GM19351 (cell line): ENCODE measurements around the gene ACP7.
"Not testable (repeated sequence)": the region's sequence is repeated elsewhere in the genome, so short reads cannot be mapped to it uniquely, and the experiment has no call there.

Experiments
- ATAC-seq: cut with Tn5 transposase; IDR thresholded peaks from one replicate; pipeline ENCODE4 v1.9.1; 2021; ENCODE audit warnings: mild to moderate bottlenecking, moderate library complexity; ENCODE audit not compliant: unreplicated experiment

The ACP7 gene, protein sequence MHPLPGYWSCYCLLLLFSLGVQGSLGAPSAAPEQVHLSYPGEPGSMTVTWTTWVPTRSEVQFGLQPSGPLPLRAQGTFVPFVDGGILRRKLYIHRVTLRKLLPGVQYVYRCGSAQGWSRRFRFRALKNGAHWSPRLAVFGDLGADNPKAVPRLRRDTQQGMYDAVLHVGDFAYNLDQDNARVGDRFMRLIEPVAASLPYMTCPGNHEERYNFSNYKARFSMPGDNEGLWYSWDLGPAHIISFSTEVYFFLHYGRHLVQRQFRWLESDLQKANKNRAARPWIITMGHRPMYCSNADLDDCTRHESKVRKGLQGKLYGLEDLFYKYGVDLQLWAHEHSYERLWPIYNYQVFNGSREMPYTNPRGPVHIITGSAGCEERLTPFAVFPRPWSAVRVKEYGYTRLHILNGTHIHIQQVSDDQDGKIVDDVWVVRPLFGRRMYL

DNA sequence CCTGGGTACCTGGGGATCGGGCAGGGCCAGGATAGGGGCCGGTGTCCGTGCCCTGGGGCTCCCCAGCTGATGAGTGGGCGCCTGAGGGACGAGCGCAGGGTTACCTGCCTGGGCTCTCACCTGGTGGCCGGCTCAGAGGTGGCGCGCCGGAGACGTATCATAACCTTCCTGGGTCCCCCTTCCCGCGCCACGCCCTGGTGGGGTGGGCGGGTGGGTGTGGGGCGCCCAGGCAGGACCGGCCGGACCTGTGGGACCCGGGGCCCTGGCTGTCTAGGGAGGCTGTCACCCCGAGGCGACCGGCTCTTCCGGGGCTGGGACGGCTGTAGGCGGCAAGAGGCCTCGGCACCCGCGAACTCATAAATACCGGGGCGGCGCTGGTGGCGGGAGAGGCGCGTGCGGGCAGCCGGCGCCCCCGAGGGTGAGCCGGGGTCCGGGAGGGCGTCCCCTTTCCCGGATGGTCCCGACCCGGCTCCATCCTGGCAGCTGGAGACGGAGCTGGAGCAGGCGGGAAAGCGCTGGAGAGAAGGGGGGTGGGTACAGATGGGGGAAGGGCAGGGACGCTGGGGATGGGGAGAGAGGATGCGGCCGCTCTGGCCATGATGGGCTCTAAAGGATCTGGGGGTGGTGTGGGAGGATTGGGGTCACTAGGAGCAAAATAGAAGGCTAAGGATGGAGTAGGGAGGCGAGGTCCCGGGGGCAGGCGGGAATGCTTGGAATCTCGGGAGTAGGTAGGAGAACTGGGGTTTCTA is at the start of gene ACP7:
Gene ACP7 (plus strand): TSS at position 386 of the 749 bp plus-strand sequence. CDS start 902 bp downstream, outside the sequence.
- no peak for ATAC-seq

DNA sequence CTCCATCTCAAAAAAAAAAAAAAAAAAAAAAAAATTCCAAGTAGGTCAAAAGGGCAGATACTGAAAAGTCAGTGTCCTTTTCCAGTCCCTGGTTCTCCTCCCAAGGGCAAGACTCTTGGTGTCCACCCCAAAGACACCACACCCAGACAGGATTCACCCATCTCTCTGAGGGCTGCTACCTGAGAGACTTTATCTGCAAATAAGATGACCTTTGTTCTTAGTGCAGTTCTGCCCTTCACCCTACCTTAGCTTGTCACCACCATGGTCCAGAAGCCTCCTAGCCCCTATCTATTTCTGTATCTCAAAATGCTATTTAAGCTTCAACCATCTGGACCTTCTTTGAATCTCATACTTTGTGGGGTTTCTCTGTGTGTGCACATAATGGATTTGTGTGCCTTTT is 47.6 kb upstream of the ACP7 start:
- no peak for ATAC-seq

DNA sequence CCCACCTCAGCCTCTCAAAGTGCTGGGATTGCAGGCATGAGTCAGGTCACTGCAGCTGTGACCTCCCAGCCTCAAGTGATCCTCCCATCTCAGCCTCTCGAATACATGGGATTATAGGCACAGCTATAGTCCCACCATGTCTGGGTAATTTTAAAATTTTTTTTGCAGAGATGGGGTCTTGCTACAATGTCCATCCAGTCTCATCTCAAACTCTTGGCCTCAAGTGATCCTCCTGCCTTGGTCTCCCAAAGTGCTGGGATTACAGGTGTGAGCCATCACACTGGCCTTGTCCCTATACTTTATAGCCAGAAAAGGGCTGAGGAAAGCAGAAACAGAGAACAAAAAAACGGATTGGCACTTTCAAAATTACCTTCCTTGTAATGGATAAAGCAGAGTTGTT is 47.0 kb upstream of the ACP7 start:
- no peak for ATAC-seq

DNA sequence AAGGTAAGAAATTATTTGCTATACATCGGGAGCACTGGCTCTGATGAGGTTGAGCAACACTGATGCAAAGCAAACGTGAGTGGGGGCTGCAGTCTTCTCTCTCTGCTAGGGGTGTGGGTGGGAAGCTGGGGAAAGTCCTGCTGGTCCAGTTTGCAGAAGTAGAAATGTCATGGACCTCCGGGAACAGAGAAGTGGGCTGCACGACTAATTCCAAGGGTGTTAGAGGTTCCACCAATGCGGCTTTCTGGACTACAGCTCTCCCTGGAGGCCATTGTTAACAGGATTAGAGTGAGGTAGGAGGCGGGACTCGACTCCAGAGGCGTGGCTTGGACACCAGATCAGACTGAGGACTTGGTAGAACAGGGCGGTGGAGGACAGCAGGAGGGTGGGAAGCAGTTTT is 46.1 kb upstream of the ACP7 start:
- ATAC-seq: no peak

DNA sequence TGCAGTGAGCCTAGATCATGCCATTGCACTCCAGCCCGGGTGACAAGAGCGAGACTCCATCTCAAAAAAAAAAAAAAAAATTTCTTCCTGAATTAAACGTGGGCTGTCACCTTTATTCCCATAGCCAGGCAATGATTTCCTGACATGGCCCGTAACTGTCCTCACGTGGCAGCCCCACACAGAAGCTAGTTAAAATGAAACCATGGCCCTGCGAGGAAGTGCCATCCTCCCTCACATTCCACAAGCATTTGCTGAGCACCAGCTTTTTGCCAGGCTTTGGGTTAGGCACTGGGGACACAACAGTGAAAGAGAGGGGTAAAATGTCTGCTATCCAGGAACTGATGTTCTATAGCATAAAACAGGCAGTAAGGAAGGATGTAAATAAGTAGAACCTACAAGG is 38.7 kb upstream of the ACP7 start:
- ATAC-seq: no peak

DNA sequence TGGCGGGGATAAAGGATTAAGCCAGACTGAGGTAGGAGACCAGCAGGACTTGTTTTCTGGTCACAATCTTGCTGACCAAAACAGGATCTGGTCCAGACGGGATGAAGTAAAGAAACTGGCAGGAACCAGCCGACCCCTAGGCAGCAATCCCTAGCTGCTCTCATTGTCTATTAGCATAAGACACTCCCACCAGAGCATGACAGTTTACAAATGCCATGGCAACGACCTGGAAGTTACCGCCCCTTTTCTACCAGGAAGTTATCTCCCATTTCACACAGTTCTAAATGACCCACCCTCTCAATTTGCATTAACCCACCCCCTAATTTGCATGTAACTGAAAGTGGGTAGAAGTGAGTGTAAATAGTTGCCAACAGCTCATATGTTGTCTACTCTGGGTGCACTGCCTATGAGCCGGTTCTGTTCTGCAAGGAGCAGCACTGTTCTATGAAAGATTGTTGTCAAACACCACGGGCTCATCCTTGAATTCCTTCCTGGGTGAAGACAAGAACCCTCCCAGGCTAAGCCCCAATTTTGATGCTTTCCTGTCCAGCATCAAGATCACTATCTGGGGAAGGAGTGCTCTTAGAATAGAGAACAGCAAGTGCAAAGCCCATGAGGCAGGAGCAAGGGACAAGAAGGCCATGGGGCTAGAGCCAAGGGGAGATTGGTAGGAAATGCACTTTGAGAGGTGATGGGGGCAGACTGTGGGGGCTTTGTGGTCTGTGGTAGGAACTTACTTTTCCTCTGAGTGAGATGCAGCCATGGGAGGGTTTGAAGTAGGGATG is 37.9 kb upstream of the ACP7 start:
- no peak for ATAC-seq

DNA sequence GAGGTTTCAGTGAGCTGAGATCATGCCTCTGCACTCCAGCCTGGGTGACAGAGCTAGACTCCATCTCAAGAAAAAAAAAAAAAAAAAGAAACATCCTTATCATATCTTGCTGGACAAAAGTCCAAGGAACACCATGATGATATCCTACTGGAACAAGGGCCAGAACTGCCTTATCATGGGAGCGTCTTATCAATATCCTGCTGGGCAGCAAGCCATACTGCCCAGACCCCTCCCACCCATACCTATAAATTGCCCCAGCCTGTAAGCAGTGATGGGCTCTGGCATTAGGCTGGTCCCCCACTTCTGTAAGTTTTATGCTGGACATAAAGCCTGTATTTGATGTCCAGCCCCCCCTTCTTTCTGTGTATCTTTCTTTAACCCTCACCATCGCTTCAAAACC is 37.1 kb upstream of the ACP7 start:
- ATAC-seq: no peak

DNA sequence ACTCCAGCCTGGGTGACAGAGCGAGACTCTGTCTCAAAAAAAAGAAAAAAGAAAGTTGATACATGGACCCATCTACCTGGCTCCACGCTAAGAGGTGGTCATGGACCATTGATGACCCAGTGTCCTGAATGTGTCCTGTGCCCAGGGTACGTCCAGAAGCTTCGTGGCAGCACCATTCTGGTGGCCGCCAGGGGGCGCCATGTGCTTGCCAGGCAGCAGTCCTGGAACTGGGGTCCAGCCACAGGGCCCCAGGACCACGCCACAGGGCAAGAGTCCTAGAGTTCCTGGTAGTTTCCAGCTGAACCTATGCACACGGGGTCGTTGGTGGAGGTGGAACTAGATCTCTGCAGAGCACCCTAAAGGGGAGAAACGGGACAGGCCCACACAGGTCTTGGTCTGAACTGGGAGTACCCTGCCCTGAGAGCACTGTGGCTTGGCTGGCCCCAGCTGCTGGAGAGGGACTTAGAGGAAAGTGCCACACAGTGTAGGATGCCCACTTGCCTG is 31.9 kb upstream of the ACP7 start:
- ATAC-seq: no peak

DNA sequence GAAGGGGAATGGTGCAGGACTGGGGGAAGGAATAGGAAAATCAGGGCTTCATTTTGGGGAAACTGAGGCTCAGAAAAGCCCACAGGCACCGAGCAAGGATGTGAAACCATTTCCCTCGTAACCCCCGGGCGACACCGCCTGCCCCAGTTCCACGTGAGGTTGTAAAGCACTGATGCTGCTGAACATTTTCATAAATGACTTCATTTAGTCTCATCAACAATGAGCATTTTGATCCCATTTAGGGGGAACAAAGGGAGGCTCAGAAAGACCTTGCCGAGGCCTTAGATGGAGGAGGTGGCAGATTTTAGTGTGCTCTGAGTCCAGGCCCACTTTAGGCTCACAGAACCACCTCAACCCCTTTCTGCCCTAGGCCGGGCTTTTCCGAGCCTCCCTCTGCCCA is 31.3 kb upstream of the ACP7 start:
- no peak for ATAC-seq

DNA sequence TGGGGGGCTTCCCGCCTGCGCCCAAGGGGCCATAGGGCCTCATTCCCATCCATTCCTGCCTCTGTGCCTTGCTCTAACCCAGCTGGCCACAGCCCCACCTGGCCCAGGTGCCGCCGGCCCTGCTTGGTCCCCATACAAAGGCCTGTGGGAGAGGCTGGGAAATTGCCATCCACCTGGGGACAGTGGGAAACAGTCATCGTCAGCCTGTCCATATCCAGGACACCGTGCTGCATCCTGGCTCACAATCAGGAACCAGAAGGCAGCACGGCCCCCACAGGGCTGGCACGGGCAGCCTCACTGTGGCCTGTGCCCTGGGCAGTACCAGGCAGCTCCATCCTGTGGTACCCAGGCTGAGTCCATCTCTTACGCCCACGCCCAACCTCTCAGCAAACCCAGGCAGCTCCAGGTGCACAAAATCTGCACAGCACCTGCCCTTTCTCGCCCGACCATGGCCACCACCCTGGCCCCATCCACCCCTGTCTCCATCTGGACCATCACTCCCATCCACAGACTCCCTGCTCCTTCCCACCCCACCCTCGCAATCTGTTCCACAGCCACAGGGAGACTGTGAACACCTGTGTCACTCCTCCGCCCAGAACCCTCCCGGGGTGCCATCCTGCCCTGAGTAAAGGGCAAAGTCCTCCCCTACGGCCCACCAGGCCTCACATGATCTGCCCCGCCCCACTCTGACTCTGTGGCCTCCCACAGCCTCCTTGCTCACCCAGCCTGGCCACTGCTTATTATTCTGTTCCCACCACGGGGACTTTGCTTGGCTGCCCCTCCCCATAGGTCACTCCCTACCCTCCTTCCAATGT is 30.7 kb upstream of the ACP7 start:
- no peak for ATAC-seq

DNA sequence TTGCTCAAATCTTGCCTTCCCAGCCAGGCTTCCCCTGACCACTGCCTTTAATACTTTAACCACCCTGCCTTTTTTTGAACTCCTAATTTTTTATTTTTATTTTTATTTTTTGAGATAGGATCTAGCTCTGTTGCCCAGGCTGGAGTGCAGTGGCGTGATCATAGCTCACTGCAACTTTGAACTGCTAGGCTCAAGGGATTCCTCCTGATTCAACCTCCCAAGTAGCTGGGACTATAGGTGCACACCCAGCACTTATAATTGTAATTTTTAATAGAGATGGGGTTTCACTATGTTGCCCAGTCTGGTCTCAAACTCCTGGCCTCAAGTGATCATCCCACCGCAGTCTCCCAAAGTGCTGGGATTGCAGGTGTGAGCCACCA is 30.1 kb upstream of the ACP7 start:
- no peak for ATAC-seq

DNA sequence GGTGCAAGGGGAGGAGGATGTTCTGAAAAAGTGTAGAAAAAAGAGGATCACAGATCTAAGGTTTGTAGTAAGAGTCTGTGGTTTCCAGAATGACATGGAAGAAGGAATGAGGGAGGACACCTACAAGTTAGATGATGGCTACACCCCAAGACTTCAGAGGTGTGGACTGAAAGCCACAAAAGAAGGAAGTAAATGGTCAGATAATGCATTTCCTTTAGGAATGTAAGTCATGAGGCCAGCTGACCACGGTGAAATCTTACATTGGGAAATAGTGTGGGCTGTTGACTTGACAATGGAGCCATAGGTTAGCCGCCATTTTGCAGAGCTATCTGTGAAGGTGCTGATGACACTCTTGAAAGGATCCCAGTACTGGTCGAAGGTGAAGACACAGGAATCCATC is 26.6 kb upstream of the ACP7 start:
- ATAC-seq: no peak

DNA sequence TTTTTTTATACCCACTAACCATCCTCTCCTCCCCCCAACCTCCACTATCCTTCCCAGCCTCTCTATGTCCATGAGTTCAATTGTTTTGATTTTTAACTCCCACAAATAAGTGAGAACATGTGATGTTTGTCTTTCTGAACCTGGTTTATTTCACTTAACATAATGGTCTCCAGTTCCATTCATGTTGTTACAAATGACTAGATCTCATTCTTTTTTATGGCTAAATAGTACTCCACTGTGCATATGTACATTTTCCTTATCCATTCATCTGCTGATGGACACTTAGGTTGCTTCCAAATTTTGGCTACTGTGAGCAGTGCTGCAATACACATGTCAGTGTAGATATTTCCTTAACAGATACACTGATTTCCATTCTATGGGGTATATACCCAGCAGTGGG is 24.9 kb upstream of the ACP7 start:
- ATAC-seq: no peak

DNA sequence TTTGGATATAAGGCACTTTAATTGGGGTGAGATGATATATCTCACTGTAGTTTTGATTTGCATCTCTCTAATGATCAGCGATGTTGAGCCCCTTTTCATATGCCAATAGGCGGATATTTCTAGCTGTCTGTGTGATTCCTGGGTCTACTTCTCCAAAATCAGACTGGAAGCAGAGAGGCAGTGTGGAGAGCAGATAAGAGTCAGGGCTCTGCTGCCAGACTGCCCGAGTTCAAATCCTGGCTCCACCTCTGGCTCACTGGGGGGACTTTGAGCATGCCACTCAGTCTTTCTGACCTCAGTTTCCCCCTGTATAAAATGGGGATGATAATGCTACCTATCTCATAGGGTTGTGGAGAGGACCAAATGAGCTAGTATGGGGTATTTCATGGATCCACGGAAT is 24.0 kb upstream of the ACP7 start:
- no peak for ATAC-seq

DNA sequence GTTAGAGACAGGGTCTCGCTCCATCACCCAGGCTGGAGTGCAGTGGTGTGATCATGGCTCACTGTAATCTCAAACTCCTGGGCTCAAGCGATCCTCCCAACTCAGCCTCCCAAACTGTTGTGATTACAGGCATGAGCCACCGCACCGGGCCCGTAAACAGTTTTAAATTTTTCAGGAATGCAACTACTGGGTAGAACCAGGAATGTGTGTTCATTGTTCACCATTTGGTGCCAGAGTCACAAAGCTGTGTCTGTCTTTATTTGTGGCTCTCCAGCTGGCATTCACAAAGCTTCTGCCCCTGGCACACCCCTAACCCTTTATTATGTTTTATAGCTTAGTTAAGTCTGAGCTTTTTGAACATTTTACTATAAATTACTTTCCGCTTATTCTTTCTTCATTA is 19.8 kb upstream of the ACP7 start:
- no peak for ATAC-seq

DNA sequence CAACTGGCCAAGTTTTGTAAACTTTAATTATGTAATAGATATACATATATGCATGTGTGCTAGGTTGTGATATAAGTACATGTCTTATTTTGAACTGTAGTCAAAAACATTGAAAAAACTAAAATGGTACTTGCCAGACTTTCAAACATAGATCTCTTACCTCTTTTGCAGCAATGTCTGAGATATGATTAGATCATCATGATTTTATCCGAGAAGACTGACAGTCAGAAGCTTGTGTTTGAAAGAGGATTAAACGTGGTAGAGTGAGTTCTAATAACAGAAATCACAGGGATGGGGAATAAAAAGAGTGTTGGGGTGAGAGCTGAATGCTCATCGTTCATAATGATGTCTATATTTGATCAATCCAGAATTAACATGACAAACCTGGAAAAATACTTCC is 18.2 kb upstream of the ACP7 start:
- no peak for ATAC-seq

DNA sequence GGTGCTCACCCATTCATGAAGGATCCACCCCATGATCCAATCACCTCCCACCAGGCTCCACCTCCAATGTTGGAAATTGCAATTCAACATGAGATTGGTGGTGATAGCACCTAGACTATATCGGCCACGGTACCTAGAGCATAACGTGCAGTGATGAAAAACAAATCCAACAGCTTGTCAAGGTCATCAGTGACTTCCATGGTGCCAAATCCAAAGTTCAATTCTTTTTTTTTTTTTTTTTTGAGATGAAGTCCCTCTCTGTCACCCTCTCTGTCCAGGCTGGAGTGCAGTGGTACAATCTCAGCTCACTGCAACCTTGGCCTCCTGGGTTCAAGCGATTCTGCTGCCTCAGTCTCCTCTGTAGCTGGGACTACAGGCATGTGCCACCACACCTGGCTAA is 17.1 kb upstream of the ACP7 start:
- ATAC-seq: no peak

DNA sequence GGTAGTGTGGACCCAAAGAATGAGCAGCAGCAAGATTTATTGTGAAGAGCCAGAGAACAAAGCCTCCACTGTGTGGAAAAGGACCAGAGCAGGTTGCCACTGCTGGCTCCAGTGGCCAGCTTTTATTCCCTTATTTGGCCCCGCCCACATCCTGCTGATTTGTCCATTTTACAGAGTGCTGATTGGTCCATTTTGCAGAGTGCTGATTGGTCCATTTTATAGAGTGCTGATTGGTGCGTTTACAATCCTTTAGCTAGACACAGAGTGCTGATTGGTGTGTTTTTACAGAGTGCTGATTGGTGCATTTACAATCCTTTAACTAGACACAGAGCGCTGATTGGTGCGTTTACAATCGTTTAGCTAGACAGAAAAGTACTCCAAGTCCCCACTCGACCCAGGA is 15.9 kb upstream of the ACP7 start:
- not testable (repeated sequence) for ATAC-seq

DNA sequence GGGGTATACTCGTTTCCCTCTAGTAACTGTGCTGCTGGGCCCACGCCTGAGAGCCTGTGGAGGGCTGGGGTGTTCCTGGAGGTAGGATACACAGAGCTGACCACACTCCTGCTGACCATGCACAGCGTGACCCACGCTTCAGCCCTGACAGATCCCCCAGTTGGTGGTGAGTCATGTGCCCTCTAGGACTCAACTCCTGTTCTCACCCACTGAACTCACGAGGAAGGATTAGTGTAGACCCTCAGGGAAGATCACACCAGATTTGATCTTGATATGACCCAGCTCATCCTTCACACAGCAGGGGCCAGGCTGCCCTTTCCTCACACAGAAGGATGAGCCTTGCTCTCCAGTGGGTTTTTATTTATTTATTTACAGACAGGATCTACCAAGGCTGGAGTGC is 13.3 kb upstream of the ACP7 start:
- no peak for ATAC-seq

DNA sequence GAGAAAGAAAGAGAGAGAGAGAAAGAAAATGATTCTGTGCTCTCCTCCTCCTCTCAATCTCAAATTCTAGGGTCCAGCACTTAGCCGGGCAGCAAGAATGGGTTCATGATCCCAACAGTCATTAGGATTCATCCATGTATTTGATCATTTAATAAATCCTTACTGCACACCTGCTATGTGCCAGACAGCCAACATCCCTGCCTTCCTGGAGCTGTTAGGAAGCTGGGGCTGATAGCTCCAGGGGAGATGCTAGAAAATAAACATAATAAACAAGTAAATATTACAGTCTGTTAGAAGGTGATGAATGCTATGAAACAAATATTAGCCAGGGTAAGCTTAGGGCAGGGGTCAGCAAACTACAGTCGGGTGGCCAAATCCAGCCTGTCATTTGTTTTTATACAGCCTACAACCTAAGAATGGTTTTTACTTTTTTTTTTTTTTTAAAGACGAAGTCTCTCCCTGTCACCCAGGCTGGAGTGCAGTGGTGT is 9.9 kb upstream of the ACP7 start:
- ATAC-seq: no peak
